ENCODE data around the gene FAM81A. TPM values are rescaled to one million over a fixed set of nuclear protein-coding genes. Genes with fewer than 3 reads are reported as not detected.

The FAM81A gene
- total RNA-seq, 1 experiment from 2014 or later = 2.0 TPM

- POLR2A ChIA-PET = no interaction called here
- no peaks in the 10 kb centered on the region for H3K36me3 Mint-ChIP-seq
- H3K27ac Mint-ChIP-seq = no peak overlapping the region
- peaks cover 7% of the 10 kb centered on the region for H3K27me3 Mint-ChIP-seq (ENCODE audit: low read depth)
- no peak for DNase-seq (ENCODE audit: low spot score)
- TF ChIP-seq ZNF423 (CRISPR knock-in tag; IDR thresholded peaks at IDR 0.05) (no peak), SMAD4 (CRISPR knock-in tag; IDR thresholded peaks at IDR 0.05) (no peak), KAT7 (CRISPR knock-in tag; IDR thresholded peaks at IDR 0.05; ENCODE audit: borderline replicate concordance) (no peak), NFE2L1 (CRISPR knock-in tag; IDR thresholded peaks at IDR 0.05) (no peak), GRHL2 (CRISPR knock-in tag; IDR thresholded peaks at IDR 0.05; ENCODE audit: insufficient replicate concordance, severe bottlenecking) (no peak), SMAD3 (CRISPR knock-in tag; IDR thresholded peaks at IDR 0.05; ENCODE audit: borderline replicate concordance) (no peak), TP53 (CRISPR knock-in tag; IDR thresholded peaks at IDR 0.05) (no peak), ZSCAN18 (CRISPR knock-in tag; IDR thresholded peaks at IDR 0.05) (no peak), ZNF317 (CRISPR knock-in tag; IDR thresholded peaks at IDR 0.05; ENCODE audit: borderline replicate concordance, low read depth) (no peak), TEAD1 (CRISPR knock-in tag; IDR thresholded peaks at IDR 0.05) (no peak), CREM (CRISPR knock-in tag; IDR thresholded peaks at IDR 0.05) (no peak), OVOL2 (CRISPR knock-in tag; IDR thresholded peaks at IDR 0.05; ENCODE audit: borderline replicate concordance) (no peak), MLX (CRISPR knock-in tag; IDR thresholded peaks at IDR 0.05) (no peak), E2F4 (CRISPR knock-in tag; IDR thresholded peaks at IDR 0.05; ENCODE audit: borderline replicate concordance, low read depth) (no peak), GABPB1 (CRISPR knock-in tag; IDR thresholded peaks at IDR 0.05) (no peak), IRF1 (CRISPR knock-in tag; IDR thresholded peaks at IDR 0.05) (no peak)
- H3K4me1 Mint-ChIP-seq = no peaks in the 10 kb centered on the region
- ATAC-seq = peak; percentile 60
- no peaks in the 10 kb centered on the region for H3K9me3 Mint-ChIP-seq
- H3K4me3 Mint-ChIP-seq = no peak overlapping the region
- CTCF ChIA-PET = no interaction called here
Observed at GRCh38 chr15:59392299-59392698, 45.7 kb upstream of the FAM81A start.

- DNase-seq (ENCODE audit: low spot score) (no peak), ATAC-seq (no peak)
- Mint-ChIP-seq H3K27me3 (ENCODE audit: low read depth) (peaks cover 23% of the 10 kb centered on the region), H3K36me3 (no peaks in the 10 kb centered on the region), H3K4me3 (no peak overlapping the region), H3K4me1 (peaks cover under 1% of the 10 kb centered on the region; the same call in 1 of the 2 replicates), H3K9me3 (no peaks in the 10 kb centered on the region), H3K27ac (no peak overlapping the region)
- ChIA-PET CTCF (interaction anchor here (1.2 kb wide), 1 partner anchor 147 kb away, joined by 3 read pairs; no protein-coding TSS in a partner anchor), POLR2A (no interaction called here)
- no peak for TF ChIP-seq ZNF416 (CRISPR knock-in tag; IDR thresholded peaks at IDR 0.05)
- TF ChIP-seq NFATC4 (CRISPR knock-in tag; IDR thresholded peaks at IDR 0.05) = no peak
- TF ChIP-seq ZNF138 (CRISPR knock-in tag; conservative IDR thresholded peaks at IDR 0.05) = no peak
- TF ChIP-seq E2F1 (CRISPR knock-in tag; IDR thresholded peaks at IDR 0.05) = no peak
- TF ChIP-seq MYBL2 (CRISPR knock-in tag; IDR thresholded peaks at IDR 0.05) = no peak
- no peak for TF ChIP-seq OVOL2 (CRISPR knock-in tag; IDR thresholded peaks at IDR 0.05; ENCODE audit: borderline replicate concordance)
- TF ChIP-seq MAX (CRISPR knock-in tag; IDR thresholded peaks at IDR 0.05) = no peak
Observed at GRCh38 chr15:59394166-59394661, 43.8 kb upstream of the FAM81A start.

Measured in WTC11 (cell line).